Activated T-cell treated with anti-CD3 and anti-CD28 coated beads for 4 hours (primary cell): ENCODE measurements around the gene TRIM46.
"Not testable (repeated sequence)": the region's sequence is repeated elsewhere in the genome, so short reads cannot be mapped to it uniquely, and the experiment has no call there.

Source experiments
- DNase-seq: peaks from one replicate; pipeline ENCODE4 v3.0.0-alpha.2; 2020

The TRIM46 gene

DNA sequence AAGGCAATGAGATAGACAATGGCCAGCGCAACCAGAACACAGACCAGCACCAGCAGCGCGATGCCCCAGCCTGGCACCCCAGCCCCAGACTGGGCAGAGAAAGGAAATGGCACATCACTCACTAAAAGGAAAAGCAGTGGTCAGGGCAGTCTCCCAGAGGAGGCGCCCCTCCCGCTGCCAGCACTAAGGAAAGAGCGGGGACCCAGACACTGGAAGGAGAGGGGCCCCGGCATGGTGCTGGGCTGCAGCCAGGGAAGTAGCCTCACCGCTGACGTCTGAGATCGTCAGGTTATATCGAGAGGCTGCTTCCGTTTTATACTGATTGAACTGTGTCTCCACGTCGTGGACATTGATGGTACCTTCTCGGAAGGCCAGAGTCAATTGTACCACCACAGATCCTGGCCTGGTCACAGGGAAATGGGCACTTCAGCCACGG lies 13.8 kb downstream of the TRIM46 start:
- DNase-seq = no peak

DNA sequence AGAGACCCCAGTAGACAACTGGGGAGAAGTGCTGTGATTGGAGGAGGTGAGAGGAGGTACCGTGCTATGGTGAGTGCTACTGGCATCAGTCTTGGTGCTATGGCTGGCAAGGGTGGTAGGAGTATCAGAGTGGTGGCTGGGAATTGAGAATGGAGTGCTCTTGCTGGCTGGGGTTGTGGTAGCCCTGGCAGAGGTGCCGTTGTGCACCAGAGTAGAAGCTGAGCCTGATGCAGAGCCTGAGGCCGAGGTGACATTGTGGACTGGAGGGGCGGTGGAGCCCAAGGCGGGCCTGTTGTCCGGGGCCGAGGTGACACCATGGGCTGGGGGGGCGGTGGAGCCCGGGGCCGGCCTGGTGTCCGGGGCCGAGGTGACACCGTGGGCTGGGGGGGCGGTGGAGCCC lies 14.6 kb downstream of the TRIM46 start:
- no peak for DNase-seq

DNA sequence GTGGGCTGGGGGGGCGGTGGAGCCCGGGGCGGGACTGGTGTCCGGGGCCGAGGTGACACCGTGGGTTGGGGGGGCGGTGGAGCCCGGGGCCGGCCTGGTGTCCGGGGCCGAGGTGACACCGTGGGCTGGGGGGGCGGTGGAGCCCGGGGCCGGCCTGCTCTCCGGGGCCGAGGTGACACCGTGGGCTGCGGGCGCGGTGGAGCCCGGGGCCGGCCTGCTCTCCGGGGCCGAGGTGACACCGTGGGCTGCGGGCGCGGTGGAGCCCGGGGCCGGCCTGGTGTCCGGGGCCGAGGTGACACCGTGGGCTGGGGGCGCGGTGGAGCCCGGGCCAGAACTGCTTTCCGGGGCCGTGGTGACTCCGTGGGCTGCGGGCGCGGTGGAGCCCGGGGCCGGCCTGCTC lies 16.3 kb downstream of the TRIM46 start:
- not testable (repeated sequence) for DNase-seq

DNA sequence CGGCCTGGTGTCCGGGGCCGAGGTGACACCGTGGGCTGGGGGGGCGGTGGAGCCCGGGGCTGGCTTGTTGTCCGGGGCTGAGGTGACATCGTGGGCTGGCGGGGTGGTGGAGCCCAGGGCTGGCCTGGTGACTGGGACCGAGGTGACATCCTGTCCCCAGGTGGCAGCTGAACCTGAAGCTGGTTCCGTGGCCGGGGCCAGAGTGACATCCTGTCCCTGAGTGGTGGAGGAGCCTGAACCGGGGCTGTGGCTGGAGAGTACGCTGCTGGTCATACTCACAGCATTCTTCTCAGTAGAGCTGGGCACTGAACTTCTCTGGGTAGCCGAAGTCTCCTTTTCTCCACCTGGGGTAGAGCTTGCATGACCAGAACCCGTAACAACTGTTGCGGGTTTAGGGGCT lies 18.3 kb downstream of the TRIM46 start:
- no peak for DNase-seq

DNA sequence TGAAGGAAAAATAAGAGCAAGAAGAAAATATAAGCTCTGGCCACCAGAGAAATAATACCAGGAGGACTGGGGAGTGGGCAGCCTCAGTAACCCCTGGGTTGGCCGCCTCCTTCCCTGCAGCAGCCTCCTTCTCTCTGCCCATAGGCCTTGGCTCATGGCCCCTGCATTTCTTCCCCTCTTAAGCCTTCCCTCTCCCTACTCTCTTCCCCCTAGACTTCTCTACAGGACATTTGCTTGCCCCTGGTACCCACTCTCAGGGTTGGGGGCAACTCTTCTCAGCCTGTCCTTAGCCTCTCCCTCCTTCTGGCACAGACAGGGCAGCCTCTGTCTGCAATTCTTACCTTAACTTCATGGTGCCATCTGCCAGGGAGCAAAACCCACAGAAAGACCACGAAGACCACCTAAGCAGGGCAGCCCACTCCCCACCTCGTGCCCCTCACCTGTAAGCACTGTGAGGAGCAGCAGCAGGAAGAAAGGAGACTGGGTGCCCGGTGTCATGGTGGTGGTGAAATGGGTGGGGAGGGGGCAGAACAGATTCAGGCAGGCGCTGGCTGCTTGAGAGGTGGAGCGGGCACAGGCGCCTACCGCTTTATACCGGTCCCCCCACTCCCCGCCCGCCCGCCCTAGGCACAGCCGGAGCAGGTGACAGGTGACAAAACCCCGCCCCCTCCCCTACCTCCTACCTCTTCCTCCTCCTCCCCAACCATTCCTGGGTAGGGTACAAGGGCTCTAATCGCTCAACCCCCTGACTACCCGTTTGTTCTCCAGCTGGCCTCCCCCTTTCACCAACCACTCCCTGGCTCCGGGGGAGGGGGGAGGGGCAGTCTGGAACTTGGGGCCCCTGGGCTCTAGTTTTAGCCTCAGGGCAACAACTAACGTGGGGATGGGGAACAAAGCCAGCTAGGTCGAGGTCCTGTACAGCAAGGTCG lies 19.0 kb downstream of the TRIM46 start:
- peak; percentile 27 for DNase-seq

DNA sequence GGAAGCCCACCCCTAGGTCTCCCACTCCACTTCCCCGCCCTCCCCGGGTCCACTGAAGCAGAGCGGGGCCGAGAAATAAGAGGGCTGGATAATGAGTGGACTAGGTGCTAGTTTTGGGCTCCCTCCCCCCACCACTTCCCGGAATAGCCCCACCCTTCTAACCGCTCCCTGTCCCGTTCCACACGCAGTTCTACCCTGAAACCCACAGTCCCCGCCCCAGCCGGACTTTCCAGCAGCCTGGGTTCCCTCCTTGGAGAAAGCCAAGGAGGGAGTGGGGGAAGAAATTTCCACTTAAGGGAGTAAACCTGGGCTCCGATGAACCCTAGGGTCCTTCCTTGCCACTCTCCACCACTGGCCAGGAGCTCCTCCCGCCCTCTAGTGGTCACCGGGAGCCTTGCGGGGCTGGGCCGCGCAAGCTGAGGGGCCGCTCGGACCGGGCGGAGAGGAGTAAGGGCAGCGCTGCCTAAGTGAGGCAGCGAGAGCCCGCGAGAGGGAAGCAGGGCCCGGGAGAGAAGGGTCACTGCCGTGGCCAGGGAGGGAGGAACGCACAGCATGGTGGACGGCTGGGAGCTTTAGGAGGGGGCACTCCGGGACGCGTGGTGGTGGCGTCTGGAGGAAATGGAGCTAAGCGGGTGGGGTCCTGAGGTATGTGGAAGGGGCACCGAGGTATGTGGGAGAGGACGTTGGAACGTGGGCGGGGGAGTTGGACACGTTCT lies 19.8 kb downstream of the TRIM46 start:
- DNase-seq = peak; percentile 59

DNA sequence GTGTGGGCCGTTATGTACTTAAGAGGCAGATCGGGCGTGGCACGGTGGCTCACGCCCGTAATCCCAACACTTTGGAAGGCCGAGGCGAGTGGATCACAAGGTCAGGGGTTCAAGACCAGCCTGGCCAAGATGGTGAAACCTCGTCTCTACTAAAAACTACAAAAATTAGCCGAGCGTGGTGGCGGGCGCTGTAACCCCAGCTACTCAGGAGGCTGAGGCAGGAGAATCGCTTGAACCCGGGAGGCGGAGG lies 20.3 kb downstream of the TRIM46 start:
- not testable (repeated sequence) for DNase-seq

DNA sequence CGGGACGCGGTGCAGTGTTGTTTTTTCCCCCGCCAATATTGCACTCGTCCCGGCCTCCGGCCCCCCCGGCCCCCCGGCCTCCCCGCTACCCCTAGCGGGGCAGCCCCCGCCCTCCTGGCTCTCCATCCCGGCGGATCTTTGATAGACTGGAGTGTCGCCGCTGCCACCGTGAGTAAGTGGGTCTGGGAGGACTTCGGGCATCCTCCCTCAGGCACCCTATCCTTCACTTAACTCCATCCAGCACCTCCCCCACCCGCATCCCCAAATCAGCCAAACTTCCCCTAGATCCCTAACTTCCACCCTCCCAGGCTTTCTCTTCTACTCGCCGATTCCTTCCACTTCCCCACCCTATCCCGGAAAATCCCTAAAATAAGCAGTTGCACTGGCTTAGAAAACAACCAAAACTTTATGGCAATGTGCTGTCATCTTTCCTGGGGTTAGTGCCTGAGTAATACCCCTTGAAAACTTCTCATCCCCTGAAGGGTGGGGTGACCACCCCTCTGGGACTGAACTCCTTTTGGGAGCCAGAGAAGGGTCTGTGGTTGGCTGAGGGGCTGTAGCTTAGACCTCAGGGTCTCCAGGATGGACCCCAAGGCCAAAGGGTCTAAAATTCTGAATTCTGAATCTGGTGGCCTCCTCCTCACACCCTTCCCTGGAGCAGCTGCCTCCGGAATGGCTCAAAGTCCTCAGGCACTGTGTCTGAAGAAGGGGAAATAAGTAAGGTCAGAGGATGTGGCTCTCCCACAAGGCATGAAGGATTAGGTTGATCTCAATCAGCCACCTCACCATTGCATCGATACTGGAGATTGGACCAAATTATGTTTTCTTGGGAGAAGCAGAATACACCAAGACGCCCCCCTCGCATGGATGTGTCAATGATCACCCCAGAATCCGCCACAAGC lies 21.8 kb downstream of the TRIM46 start:
- DNase-seq = no peak

DNA sequence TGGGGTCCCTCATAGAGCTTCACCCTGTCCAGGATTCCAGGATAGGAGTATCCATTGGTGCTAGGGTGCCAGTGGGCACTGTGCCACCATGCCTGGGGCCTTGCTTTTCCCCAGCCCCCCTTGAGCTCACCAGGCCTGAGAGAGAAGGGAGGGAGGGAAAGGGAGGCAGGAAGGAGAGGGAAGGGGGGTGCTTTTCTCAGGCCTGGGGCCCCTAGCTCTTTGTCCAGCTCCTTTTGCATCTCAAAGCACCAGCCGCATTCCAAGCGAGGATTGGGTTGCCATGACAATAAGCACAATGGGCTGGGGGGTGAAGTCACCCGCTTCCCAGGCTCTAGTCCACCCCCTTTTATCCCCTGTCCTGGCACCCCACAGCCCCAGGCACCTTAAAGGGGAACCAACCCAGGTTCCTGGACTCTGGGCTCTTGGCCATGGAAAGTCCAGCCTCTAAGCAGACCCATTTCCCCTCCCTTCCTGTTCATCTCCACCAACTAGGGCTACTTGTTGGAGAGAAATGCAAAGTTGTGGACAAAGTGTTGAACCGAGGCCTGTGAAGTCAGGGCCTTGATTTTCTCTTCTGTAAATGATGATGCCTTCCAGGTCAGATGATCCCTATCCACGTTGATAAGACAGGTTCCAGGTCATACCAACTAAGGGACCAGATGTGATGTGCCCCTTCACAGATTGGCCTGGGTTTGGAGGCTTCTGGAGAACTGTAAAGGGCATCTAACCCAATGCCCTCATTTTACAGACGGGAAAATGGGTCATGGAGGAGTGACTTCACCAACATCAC lies 22.6 kb downstream of the TRIM46 start:
- no peak for DNase-seq

DNA sequence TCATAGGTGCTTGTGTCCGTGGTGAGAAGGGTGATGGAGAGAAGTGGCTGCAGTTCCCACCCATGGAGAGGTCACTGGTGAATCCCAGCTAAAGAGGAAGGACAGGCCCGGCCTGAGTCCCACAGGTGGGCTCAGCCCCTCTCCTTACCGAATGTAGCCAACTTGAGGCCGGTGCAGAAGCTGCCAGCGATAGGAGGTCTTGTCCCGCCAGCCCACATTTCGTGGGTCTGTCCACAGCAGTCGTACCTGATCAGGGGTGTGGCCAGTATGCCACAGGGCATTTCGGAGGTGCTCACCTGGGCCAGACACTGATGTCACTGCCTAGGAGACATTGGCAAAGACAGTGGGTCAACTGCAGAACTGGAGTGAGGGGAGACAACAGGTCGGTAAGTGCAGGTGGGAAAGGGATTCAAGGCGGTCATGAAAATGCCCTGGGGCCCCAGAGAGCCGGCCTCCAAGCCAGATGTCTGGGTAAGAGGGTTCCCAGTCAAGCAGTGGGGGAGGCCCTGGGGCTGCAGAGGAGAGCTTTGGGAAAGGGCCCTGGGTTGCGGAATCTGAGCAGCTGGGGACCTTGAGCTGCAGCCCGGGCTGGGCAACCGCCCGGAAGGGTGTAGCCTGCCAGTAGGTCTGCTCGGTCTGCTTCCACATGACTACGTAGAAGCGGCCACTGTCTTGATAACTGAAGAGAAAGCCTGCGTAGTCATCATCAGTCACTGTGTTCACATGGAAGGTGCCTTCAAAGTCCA lies 23.4 kb downstream of the TRIM46 start:
- no peak for DNase-seq

DNA sequence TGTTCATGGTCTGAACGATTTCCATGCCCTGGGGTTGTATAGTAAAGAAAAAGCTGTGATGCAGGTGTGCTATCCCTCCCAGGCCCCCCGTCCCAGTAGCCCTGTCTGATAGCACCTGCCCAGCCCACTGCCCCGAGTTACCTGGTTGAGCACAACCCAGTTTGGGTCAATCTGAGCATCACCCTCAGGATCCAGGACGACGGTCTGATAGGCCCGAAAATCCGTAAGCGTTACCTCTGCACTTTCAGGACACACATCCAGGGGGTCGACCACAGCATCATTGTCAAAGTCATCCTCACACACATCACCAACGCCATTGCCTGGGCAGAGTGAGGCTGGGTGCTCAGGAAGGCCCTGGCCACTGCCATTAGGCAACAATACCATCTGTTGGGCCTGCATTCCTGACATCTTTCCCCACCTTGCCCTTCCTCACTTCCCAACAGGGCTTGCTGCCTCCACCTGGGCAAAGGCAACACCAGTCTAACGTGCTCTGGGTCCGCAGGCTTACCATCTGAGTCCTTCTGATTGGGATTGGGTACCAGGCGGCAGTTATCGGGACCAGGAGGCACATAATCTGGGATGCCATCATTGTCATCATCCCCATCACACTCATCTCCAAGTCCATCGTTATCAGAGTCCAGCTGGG lies 24.4 kb downstream of the TRIM46 start:
- no peak for DNase-seq

DNA sequence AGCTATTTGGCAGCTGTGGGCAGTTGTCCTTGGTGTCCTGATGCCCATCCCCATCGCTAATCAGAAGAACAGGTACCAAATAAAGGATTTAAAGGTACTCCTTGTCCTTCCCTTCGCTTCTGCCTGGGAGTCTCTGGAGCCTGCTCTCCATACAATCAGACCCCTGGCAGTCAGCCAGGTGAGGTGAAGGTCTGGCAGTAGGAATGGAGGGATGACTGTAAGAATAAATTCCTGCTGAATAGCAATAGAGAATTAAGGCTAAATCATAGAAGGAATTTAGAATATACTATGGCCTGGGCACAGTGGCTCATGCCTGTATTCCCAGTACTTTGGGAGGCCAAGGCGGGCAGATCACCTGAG lies 24.9 kb downstream of the TRIM46 start:
- DNase-seq = no peak

DNA sequence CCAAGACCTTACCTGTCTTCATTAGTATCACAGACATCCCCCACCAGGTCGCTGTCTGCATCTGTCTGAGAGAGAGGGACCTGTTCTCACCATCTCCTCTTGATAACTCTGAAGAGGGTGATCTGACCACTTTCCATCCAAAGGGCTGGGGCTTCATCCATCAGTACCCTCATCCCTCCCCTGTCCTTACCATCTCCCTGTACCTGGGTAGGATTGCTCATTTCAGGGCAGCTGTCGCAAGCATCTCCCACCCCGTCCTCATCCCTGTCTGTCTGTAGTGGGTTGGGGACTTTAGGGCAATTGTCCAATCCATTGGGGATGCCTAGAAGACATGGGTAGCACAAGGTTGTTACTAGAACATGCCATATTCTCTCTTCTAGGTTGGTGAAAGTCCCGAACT lies 26.1 kb downstream of the TRIM46 start:
- DNase-seq = no peak

DNA sequence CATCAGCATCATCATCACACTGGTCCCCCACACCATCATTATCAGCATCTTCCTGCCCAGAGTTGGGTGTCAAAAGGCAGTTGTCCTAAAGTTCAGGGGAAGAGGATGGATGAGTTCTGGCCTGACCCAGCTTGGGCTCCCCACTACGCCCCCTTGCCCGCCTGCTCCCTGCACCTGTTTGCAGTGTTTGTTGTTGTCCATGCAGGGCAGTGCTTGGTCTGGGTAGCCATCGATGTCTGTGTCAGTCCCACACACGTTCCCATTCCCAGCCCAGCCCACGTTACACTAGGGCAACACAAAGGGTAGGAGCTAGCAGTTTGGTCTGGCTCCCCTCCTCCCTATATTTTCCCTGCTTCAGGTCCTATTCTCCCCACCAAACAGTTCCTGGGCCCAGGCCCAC lies 27.3 kb downstream of the TRIM46 start:
- no peak for DNase-seq

DNA sequence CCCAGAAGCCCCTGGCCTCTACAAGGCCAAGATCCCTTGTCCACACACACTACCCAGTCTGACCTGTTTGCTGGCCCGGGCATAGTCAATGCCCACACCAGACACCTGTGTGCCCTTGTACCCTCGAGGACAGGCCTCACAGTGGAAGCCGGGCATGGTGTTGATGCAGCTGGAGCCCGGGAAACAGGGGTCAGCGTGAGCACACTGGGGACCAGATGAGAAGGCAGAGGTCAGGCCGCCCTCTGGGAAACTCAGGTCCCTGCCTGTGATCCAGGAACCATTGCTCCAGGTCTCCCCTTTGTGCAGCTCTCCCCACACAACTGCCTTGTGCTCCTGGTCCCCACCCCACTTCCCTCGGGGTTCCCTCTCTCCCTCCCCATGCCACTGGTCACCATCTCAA lies 28.5 kb downstream of the TRIM46 start:
- DNase-seq = no peak

DNA sequence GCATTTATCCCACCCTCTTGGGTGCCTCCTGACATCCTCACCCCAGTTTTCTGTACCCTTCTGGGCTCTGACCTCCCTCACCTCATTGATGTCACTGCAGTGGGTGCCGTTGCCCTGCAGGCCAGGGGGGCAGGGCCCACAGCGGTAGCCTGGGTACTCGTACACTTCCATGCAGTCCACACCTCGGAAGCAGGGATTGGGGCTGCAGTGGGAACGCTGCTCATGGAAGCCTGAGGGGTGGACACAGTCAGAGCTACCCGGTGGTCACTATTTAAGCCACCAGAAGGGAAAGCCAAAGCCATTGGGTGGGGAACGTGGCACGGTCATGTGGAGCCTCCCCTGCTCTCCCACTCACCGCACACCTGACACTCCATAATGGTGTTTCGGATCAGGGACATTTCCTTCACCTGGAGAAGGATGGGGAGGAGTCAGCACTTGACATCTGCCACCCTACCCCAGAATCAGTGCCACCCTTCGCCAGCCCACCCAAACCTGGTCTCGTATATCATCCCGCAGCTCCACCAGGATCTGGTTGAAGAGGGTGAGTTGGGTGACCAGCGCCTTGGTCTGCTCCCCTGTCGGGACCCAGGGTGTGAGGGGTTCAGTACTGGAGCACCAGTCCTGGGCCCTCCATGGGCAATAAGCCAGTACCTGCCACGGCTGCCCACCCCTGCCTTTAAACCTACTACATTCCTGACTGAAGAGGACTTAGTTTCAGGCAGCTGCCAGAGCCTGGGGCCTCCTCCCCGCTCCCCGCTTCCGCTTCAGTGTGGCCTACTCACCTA lies 29.3 kb downstream of the TRIM46 start:
- no peak for DNase-seq

DNA sequence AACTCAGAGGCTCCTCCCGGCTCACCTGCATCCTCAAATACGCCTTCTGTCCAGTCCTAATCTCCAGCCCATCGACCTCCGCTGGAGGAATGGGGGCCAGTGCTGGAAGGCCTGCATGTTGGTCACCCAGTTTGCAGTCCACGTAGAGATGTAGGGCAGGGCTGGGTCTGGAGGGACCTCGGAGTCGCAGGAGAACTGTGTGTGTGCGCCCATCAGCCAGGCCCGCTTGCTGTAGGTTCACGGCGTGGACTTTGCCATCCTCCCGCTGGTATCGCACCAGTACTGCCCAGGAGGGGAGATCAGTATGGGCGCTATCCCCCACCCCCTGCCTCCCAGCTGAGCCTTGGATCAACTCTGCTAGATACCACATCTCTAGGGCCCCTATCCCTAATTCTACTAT lies 31.4 kb downstream of the TRIM46 start:
- DNase-seq = no peak

DNA sequence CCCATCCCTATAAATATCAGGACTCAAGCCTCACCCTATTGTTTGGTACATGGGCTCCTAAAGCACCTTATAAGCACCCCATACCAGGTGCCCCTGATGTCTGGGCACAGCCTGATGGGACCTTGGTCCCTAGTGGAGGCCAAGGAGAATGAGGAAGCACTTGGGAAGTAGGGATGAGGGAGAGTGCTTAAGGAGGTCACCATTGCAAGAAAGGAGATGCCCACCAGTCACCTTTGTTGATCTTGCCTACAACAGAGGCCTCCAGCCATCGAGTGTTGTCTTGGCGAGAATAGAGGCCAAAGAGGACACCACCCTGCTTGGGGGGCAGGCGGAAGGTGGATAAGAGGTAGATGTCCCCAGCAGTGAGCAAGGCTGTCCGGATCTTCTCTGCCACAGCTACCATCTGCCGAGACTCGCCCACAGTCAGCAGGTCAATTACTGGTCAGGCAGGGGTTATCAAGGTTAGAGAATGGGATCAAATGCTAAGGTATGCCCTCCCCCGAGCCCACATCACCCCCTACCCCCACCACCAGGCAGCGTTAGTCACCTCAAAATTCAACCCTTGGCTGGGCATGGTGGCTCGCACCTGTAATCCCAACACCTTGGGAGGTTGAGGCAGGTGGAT lies 32.4 kb downstream of the TRIM46 start:
- DNase-seq = no peak

DNA sequence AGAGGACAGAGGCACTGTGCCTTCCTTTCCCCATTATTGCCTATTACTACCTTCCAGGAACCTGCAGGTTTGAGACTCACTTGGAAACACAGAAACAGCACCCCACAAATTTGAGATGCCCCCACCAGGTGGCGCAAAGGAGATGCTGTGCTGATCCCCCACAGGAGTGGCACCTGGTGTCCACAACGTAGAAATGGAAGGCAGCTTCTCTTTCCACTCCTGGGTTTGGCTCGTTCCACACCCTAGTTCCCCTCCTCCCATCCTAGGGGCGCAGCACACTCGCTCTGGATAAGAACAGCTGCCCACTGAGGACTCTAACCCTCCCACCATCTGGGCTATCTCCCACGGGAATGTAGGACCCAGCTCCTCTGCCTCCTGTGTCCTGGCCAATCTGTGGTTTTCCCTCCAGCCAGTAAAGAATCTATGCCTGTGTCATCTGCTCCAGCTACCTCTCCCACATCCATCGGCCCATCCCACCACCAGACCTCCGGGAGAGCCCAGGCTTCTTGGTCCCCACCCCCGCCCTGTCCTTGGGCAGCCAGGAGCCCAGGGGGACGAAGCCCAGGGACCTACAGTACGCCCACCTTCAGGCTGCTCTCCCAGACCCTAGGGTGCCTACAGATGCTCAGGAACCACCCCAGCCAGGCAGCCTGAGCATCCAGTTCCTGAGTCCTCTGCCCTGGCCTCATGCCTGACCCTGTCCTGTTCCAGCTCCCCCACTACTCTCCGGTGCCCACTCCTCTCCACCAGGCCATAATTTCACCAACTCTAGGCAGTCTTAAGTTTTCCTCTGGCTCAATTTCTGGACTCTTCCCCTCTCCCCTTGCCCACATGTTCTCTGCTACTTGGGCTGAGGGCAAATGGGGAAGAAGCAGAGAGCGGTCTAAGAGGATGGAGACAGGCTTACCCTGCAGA lies 33.5 kb downstream of the TRIM46 start:
- DNase-seq = peak; percentile 89
